Peyer's patch (tissue), 4 donors: ENCODE measurements around the gene ATP5PD.
A peak's percentile ranks its signal among the peaks of the same experiment; 100 is the strongest.

Experiments used
- POLR2A ChIP-seq, 2 donors: fragments of 450-650 bp; IDR thresholded peaks; one replicate each; pipeline ENCODE4 v1.5.1; 2017; ENCODE audit warnings: antibody characterized with exemption in 2 of 2, mild to moderate bottlenecking in 2 of 2, moderate library complexity in 2 of 2
- TF ChIP-seq, protein P1 (sequence below), 6 experiments: fragments of 450-650 bp in 4 of 6; fragments of 200-600 bp in 2 of 6; sonication (generic) in 1 of 6; IDR thresholded peaks; one replicate each; pipeline ENCODE4 v1.5.1; 2017 to 2019; ENCODE audit warnings: antibody characterized with exemption in 6 of 6, mild to moderate bottlenecking in 3 of 6, moderate library complexity in 1 of 6

DNA sequence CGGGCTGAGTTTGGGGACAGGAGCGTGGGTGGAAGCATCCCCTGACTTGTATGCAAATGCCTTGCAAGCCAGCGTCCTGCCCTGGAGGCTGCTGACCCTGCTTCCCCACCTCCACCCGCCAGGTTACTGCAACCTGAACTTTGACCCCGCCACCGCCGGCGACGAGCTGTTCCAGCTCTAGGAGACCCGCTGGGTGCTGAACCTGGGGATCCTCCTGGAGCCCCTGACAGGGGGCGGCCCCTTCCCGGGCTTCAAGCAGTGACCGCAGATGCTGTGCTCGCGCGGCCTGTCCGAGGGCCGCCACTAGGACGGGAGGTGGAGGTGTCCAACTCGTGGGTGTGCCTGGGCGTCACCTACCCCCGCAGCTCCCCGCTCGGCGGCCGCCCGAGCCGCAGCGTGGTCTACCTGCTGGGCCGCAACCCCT, 30.3 kb upstream of the ATP5PD start:
- TF ChIP-seq POLR2A (IDR thresholded peaks at IDR 0.05), result peak in 1 of 2 donors; percentile 35
- TF ChIP-seq, protein P1, sequence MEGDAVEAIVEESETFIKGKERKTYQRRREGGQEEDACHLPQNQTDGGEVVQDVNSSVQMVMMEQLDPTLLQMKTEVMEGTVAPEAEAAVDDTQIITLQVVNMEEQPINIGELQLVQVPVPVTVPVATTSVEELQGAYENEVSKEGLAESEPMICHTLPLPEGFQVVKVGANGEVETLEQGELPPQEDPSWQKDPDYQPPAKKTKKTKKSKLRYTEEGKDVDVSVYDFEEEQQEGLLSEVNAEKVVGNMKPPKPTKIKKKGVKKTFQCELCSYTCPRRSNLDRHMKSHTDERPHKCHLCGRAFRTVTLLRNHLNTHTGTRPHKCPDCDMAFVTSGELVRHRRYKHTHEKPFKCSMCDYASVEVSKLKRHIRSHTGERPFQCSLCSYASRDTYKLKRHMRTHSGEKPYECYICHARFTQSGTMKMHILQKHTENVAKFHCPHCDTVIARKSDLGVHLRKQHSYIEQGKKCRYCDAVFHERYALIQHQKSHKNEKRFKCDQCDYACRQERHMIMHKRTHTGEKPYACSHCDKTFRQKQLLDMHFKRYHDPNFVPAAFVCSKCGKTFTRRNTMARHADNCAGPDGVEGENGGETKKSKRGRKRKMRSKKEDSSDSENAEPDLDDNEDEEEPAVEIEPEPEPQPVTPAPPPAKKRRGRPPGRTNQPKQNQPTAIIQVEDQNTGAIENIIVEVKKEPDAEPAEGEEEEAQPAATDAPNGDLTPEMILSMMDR (IDR thresholded peaks at IDR 0.05), result peak in 3 of 6 experiments; percentile 35 to 37 (median 37)
